Left colon (tissue), 2 donors: ENCODE measurements around the gene PRRT2. TPM values are rescaled to one million over a fixed set of nuclear protein-coding genes. Genes with fewer than 3 reads are reported as not detected.
"Not testable (repeated sequence)": the region's sequence is repeated elsewhere in the genome, so short reads cannot be mapped to it uniquely, and the experiment has no call there.

Experiments used
- ATAC-seq: fragments of 200-7000 bp; cut with Tn5 transposase; one replicate; pipeline ENCODE4 v1.9.1; 2020; ENCODE audit warnings: mild to moderate bottlenecking, moderate library complexity
- DNase-seq, 2 donors: peaks; one replicate each; pipeline ENCODE4 v3.0.0-alpha.2; 2020
- intact Hi-C, 2 donors: fragments of 100-400 bp; cut with DNase I in 1 of 2; cut with micrococcal nuclease in 1 of 2; formaldehyde crosslinking; loops; one replicate each; pipeline versions ENCODE4 v1.11.2 to v1.14.0; 2022; cut with DNase I, micrococcal nuclease
- total RNA-seq, 2 donors: library from RNA; stranded (reverse); fragmentation: NEBNext Ultra II Directional; extraction: Animal tissue kit (Norgen Biotek cat#: 25700); gene quantifications; one replicate each; pipeline ENCODE4 v1.2.1, GENCODE V29; 2021
- donor health status: DM: no; HTN: no; CAD: no.
- donor health status: DM: yes; HTN: yes; CAD: no.

Gene PRRT2
- total RNA-seq, 2 donors from 2014 or later, result 1.3 to 2.0 TPM

GRCh38 chr16:29824589-29825144 is 12.7 kb downstream of the PRRT2 start:
- DNase-seq (no peak), ATAC-seq (no peak)
- intact Hi-C loops, result no loop called here

- DNase-seq (peak; percentile 55 to 63), ATAC-seq (peak; percentile 33)
- intact Hi-C loops, result no loop called here
These were observed 13.4 kb downstream of the PRRT2 start for GRCh38 chr16:29825145-29826044.

GRCh38 chr16:29826342-29826695 is 14.3 kb downstream of the PRRT2 start:
- intact Hi-C loops, result no loop called here
- ATAC-seq (peak; percentile 5), DNase-seq (no peak)

- no peak for ATAC-seq
- intact Hi-C loops, result no loop called here
- DNase-seq, result no peak
These were observed 18.8 kb downstream of the PRRT2 start for GRCh38 chr16:29830774-29831173.

GRCh38 chr16:29831490-29831889 is 19.5 kb downstream of the PRRT2 start:
- DNase-seq (no peak), ATAC-seq (no peak)
- intact Hi-C loops, result no loop called here

GRCh38 chr16:29833219-29833618 is 21.2 kb downstream of the PRRT2 start:
- DNase-seq, ATAC-seq, intact Hi-C loops: not testable (repeated sequence)

GRCh38 chr16:29834079-29834478 is 22.1 kb downstream of the PRRT2 start:
- DNase-seq, result no peak
- intact Hi-C loops, result no loop called here
- no peak for ATAC-seq

GRCh38 chr16:29835926-29836325 is 23.9 kb downstream of the PRRT2 start:
- ATAC-seq (no peak), DNase-seq (no peak)
- intact Hi-C loops, result no loop called here

- no peak for DNase-seq
- ATAC-seq, result no peak
- intact Hi-C loops, result no loop called here
These were observed 24.6 kb downstream of the PRRT2 start for GRCh38 chr16:29836623-29837022.

- DNase-seq (no peak), ATAC-seq (no peak)
- intact Hi-C loops, result no loop called here
These were observed 25.8 kb downstream of the PRRT2 start for GRCh38 chr16:29837841-29838240.

- intact Hi-C loops, result loop anchor here in 1 of 2 donors (10.0 kb wide), 1 partner anchor 135 kb away; no protein-coding TSS in a partner anchor
- no peak for ATAC-seq
- DNase-seq, result no peak
These were observed 27.8 kb downstream of the PRRT2 start for GRCh38 chr16:29839822-29840221.

GRCh38 chr16:29840240-29840639 is 28.2 kb downstream of the PRRT2 start:
- intact Hi-C loops, result loop anchor here in 1 of 2 donors (10.0 kb wide), 1 partner anchor 135 kb away; no protein-coding TSS in a partner anchor
- ATAC-seq (no peak), DNase-seq (no peak)

GRCh38 chr16:29841631-29842030 is 29.6 kb downstream of the PRRT2 start:
- DNase-seq (no peak), ATAC-seq (peak; percentile 14)
- intact Hi-C loops, result loop anchor here in 1 of 2 donors (10.0 kb wide), 1 partner anchor 137 kb away; no protein-coding TSS in a partner anchor

- ATAC-seq (no peak), DNase-seq (no peak)
- intact Hi-C loops, result loop anchor here in 1 of 2 donors (10.0 kb wide), 1 partner anchor 138 kb away; no protein-coding TSS in a partner anchor
These were observed 30.8 kb downstream of the PRRT2 start for GRCh38 chr16:29842732-29843346.

GRCh38 chr16:29843931-29844330 is 31.9 kb downstream of the PRRT2 start:
- ATAC-seq (no peak), DNase-seq (no peak)
- intact Hi-C loops, result loop anchor here in 1 of 2 donors (10.0 kb wide), 1 partner anchor 139 kb away; no protein-coding TSS in a partner anchor

- intact Hi-C loops, result loop anchor here in 1 of 2 donors (10.0 kb wide), 1 partner anchor 140 kb away; no protein-coding TSS in a partner anchor
- ATAC-seq (no peak), DNase-seq (no peak)
These were observed 32.8 kb downstream of the PRRT2 start for GRCh38 chr16:29844575-29845331.

- intact Hi-C loops, result loop anchor here in 1 of 2 donors (10.0 kb wide), 1 partner anchor 141 kb away; no protein-coding TSS in a partner anchor
- DNase-seq (no peak), ATAC-seq (no peak)
These were observed 33.7 kb downstream of the PRRT2 start for GRCh38 chr16:29845656-29846055.

- ATAC-seq, result peak; percentile 84
- intact Hi-C loops, result loop anchor here in 1 of 2 donors (10.0 kb wide), 1 partner anchor 144 kb away; no protein-coding TSS in a partner anchor
- peak; percentile 72 to 85 for DNase-seq
These were observed 36.7 kb downstream of the PRRT2 start for GRCh38 chr16:29848420-29849297.
